Uterus (tissue), 2 donors: ENCODE measurements around the gene PDGFD.

ENCODE experiments used
- CTCF ChIP-seq, 4 experiments: fragments of 200-600 bp in 2 of 4; fragments of 450-650 bp in 2 of 4; sonication (generic) in 2 of 4; IDR thresholded peaks; one replicate each; pipeline ENCODE4 v1.5.1; 2016 to 2019; ENCODE audit warnings: antibody characterized with exemption in 4 of 4, mild to moderate bottlenecking in 2 of 4, moderate library complexity in 1 of 4
- POLR2A ChIP-seq, 2 donors: fragments of 450-650 bp; IDR thresholded peaks; one replicate each; pipeline ENCODE4 v1.6.1; 2016; ENCODE audit warnings: antibody characterized with exemption in 2 of 2, mild to moderate bottlenecking in 1 of 2, moderate library complexity in 1 of 2

GRCh38 chr11:103993507-103993906 is 170.4 kb downstream of the PDGFD start:
- TF ChIP-seq CTCF (IDR thresholded peaks at IDR 0.05) (no peak), POLR2A (IDR thresholded peaks at IDR 0.05) (no peak)
